ENCODE measurements around the gene SLBP. TPM values are rescaled to one million over a fixed set of nuclear protein-coding genes. Genes with fewer than 3 reads are reported as not detected.

Gene SLBP
- total RNA-seq, 1 experiment from 2014 or later = 61.7 TPM

GRCh38 chr4:1727117-1728031 is 15.3 kb upstream of the SLBP start:
- Histone ChIP-seq H3K4me2 (peak overlapping the region; percentile 70), H3K27me3 (ENCODE audit: insufficient read depth, low read depth) (no peaks in the 10 kb centered on the region), H3K36me3 (ENCODE audit: low read depth) (peaks cover 25% of the 10 kb centered on the region; the same call in 1 of the 2 replicates), H3K4me3 (peak overlapping the region; percentile 24; the same call in 1 of the 2 replicates), H3K79me2 (ENCODE audit: low read depth) (peaks cover 75% of the 10 kb centered on the region), H3K27ac (peak overlapping the region; percentile 94), H2AFZ (no peak overlapping the region), H3K4me1 (replicated peaks; ENCODE audit: insufficient read depth) (peaks cover 79% of the 10 kb centered on the region), H3K9me3 (ENCODE audit: insufficient read depth, low read depth) (no peaks in the 10 kb centered on the region), H3F3A (ENCODE audit: insufficient read depth, low read depth) (peaks cover 74% of the 10 kb centered on the region), H4K20me1 (ENCODE audit: insufficient read depth) (peaks cover 9% of the 10 kb centered on the region; the same call in 1 of the 2 replicates), H3K9me2 (ENCODE audit: insufficient read depth) (no peaks in the 10 kb centered on the region)
- DNase-seq = peak; percentile 94 to 99
- POLR2A ChIA-PET (ENCODE audit: unreplicated experiment) = interaction anchor here (0.6 to 1.4 kb wide), 6 partner anchors 15 to 1133 kb away, joined by 3 to 6 read pairs (median 4); partner anchors contain the start of gene SLBP
- BruUV-seq (replicated peaks) = no TSS peak
- CTCF ChIA-PET = interaction anchor here (0.6 to 1.2 kb wide), 4 partner anchors 8 to 96 kb away, joined by 3 to 4 read pairs (median 3); no protein-coding TSS in a partner anchor
- intact Hi-C loops (cut with micrococcal nuclease; ENCODE audit: unreplicated experiment) = loop anchor here (2.0 to 10.0 kb wide), 5 partner anchors 15 to 383 kb away; partner anchors contain the start of genes FAM53A, SLBP and UVSSA
- TF ChIP-seq EZH2 (IDR thresholded peaks at IDR 0.05; ENCODE audit: low read depth) = no peak
- TF ChIP-seq CTCF (conservative IDR thresholded peaks at IDR 0.05) = no peak

- Histone ChIP-seq H3K79me2 (ENCODE audit: low read depth) (peaks cover 76% of the 10 kb centered on the region), H3K4me2 (peak overlapping the region; percentile 70), H3K4me1 (replicated peaks; ENCODE audit: insufficient read depth) (peaks cover 71% of the 10 kb centered on the region), H3K9me3 (ENCODE audit: insufficient read depth, low read depth) (no peaks in the 10 kb centered on the region), H3K4me3 (no peak overlapping the region), H3K27ac (peak overlapping the region; percentile 94), H3F3A (ENCODE audit: insufficient read depth, low read depth) (peaks cover 68% of the 10 kb centered on the region), H2AFZ (no peak overlapping the region), H3K36me3 (ENCODE audit: low read depth) (0 out of 2 replicates have a peak, but pooled peaks cover 16% of the 10 kb centered on the region), H4K20me1 (ENCODE audit: insufficient read depth) (peaks cover 3% of the 10 kb centered on the region; the same call in 1 of the 2 replicates), H3K9me2 (ENCODE audit: insufficient read depth) (no peaks in the 10 kb centered on the region), H3K27me3 (ENCODE audit: insufficient read depth, low read depth) (no peaks in the 10 kb centered on the region)
- TF ChIP-seq CTCF (conservative IDR thresholded peaks at IDR 0.05) = peak; percentile 97
- TF ChIP-seq EZH2 (IDR thresholded peaks at IDR 0.05; ENCODE audit: low read depth) = no peak
- intact Hi-C loops (cut with micrococcal nuclease; ENCODE audit: unreplicated experiment) = loop anchor here (1.0 to 10.0 kb wide), 6 partner anchors 14 to 382 kb away; partner anchors contain the start of genes FAM53A, SLBP and UVSSA
- CTCF ChIA-PET = interaction anchor here (0.6 to 1.0 kb wide), 2 partner anchors 33 to 107 kb away, joined by 3 to 7 read pairs; no protein-coding TSS in a partner anchor
- POLR2A ChIA-PET (ENCODE audit: unreplicated experiment) = interaction anchor here (1.4 kb wide), 1 partner anchor 14 kb away, joined by 6 read pairs; the partner anchor contains the start of gene SLBP
- no TSS peak for BruUV-seq (replicated peaks)
- peak; percentile 88 to 90 for DNase-seq
Measured at GRCh38 chr4:1726146-1726934, 14.2 kb upstream of the SLBP start.

- no peaks in the 10 kb centered on the region for H3K27me3 ChIP-seq (ENCODE audit: insufficient read depth, low read depth)
- H3F3A ChIP-seq (ENCODE audit: insufficient read depth, low read depth) = peaks cover 61% of the 10 kb centered on the region
- TF ChIP-seq CTCF (conservative IDR thresholded peaks at IDR 0.05) = no peak
- no peak for TF ChIP-seq EZH2 (IDR thresholded peaks at IDR 0.05; ENCODE audit: low read depth)
- H3K79me2 ChIP-seq (ENCODE audit: low read depth) = peaks cover 71% of the 10 kb centered on the region
- H3K9me2 ChIP-seq (ENCODE audit: insufficient read depth) = no peaks in the 10 kb centered on the region
- BruUV-seq (replicated peaks) = no TSS peak
- H3K27ac ChIP-seq = no peak overlapping the region
- intact Hi-C loops (cut with micrococcal nuclease; ENCODE audit: unreplicated experiment) = loop anchor here (5.0 to 10.0 kb wide), 3 partner anchors 52 to 381 kb away; partner anchors contain the start of gene UVSSA
- CTCF ChIA-PET = no interaction called here
- no peak overlapping the region for H2AFZ ChIP-seq
- H3K4me3 ChIP-seq = no peak overlapping the region
- no peak overlapping the region for H3K4me2 ChIP-seq
- H3K4me1 ChIP-seq (replicated peaks; ENCODE audit: insufficient read depth) = peaks cover 64% of the 10 kb centered on the region
- POLR2A ChIA-PET (ENCODE audit: unreplicated experiment) = no interaction called here
- H4K20me1 ChIP-seq (ENCODE audit: insufficient read depth) = peaks cover 3% of the 10 kb centered on the region; the same call in 1 of the 2 replicates
- no peak for DNase-seq
- H3K36me3 ChIP-seq (ENCODE audit: low read depth) = 0 out of 2 replicates have a peak, but pooled peaks cover 16% of the 10 kb centered on the region
- no peaks in the 10 kb centered on the region for H3K9me3 ChIP-seq (ENCODE audit: insufficient read depth, low read depth)
Measured at GRCh38 chr4:1725521-1725920, 13.4 kb upstream of the SLBP start.

All from PC-9 (cell line).